ENCODE results near the gene PIM3.
A peak's percentile ranks its signal among the peaks of the same experiment; 100 is the strongest.

Gene PIM3

GRCh38 chr22:49966041-49966773, 5.6 kb downstream of the PIM3 start:
- no peak for DNase-seq (ENCODE audit: low read depth in 2 of 2, low spot score in 1 of 2)

DNA sequence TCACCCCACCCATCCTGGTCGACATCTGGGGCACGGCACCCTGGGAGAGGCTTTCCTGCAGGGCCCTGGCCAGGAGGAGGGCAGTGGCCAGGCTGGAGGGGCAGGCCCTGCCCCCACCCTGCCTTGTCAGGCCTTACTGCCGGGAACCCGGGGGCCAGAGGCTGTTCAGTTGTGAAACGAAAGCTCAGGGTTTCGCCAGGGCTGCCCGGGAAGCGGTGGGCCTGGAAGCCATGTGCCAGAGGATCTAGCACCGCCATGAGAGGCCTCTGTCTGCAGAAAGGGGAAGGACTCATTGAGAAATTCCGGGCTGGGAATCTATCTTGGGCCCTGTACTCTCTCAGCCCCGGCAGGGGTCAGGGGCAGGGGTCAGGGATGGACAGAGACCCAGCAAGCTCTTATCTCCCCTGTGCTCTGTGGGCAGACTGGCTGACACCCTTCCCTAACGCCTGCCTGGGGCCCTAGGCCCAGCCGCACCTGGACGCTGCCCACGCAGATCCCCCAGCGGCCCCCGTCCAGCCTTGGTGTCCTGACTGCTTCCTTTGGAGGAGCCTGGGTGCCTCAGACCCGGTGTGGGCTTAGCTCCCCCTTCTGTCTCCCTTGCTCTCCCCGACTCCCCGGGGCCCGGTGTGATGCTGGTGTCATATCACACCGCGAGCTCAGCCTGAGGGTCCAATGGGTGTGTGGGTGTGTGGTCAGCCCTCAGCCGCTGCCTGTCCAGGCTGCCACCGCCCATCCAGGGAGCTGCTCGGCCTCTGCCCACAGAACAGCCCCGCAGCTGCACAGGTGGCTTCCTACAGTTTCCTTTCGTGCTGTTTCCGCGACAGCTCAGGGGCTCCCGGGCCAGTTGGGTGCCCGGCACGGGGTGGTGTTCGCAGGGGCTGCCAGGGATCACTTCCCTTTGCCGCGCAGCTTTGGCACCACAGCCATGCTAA, 6.5 kb downstream of the PIM3 start:
- DNase-seq (ENCODE audit: low read depth in 2 of 2, low spot score in 1 of 2) = no peak

GRCh38 chr22:49967706-49968208, 7.2 kb downstream of the PIM3 start:
- DNase-seq (ENCODE audit: low read depth in 2 of 2, low spot score in 1 of 2) = no peak

GRCh38 chr22:49968313-49968830, 7.8 kb downstream of the PIM3 start:
- no peak for DNase-seq (ENCODE audit: low read depth in 2 of 2, low spot score in 1 of 2)

DNA sequence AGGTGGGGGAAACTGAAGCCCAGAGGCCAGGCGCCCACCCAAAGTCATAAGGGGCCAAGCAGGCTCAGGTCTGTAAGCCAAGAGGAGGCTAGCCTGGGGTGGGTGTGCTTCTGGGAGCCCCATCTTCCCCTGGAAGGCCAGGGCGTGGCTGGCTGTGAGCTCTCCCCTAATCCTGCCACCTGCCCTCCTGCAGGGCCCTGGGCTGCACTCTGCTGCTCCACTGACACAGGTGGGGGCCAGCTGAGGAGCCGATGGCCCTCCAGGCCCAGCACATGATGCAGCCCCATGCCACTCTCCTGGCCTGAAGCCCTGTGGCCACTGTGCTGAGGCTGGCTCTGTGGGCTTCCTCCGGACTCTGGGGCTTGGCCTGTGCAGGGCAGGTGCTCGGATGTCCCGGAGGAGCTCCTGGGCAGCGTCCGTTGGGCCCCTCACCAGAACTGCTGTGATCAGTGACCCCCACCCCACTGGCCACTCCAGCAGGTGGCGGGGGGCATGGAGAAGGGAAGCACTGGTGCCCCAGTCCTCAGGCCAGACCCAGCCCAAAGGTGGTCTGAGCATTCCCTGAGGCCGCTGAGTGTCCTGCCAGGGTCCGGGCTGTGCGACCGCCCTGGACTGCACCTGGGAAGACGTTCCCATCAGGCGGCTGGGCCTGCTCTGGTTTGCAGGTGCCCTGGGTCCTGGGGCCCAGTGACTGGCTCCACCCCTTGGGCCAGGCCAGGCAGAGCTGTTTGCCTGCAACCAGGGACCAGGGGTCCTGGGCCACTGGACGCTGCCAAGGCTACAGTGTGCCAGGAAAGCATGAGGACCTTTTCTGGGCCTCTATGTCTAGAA, 8.5 kb downstream of the PIM3 start:
- DNase-seq (ENCODE audit: low read depth in 2 of 2, low spot score in 1 of 2) = no peak

GRCh38 chr22:49969751-49970527, 9.4 kb downstream of the PIM3 start:
- no peak for DNase-seq (ENCODE audit: low read depth in 2 of 2, low spot score in 1 of 2)

- DNase-seq (ENCODE audit: low read depth in 2 of 2, low spot score in 1 of 2) = peak; percentile 91 to 97
Measured at GRCh38 chr22:49970528-49971231, 10.1 kb downstream of the PIM3 start.

DNA sequence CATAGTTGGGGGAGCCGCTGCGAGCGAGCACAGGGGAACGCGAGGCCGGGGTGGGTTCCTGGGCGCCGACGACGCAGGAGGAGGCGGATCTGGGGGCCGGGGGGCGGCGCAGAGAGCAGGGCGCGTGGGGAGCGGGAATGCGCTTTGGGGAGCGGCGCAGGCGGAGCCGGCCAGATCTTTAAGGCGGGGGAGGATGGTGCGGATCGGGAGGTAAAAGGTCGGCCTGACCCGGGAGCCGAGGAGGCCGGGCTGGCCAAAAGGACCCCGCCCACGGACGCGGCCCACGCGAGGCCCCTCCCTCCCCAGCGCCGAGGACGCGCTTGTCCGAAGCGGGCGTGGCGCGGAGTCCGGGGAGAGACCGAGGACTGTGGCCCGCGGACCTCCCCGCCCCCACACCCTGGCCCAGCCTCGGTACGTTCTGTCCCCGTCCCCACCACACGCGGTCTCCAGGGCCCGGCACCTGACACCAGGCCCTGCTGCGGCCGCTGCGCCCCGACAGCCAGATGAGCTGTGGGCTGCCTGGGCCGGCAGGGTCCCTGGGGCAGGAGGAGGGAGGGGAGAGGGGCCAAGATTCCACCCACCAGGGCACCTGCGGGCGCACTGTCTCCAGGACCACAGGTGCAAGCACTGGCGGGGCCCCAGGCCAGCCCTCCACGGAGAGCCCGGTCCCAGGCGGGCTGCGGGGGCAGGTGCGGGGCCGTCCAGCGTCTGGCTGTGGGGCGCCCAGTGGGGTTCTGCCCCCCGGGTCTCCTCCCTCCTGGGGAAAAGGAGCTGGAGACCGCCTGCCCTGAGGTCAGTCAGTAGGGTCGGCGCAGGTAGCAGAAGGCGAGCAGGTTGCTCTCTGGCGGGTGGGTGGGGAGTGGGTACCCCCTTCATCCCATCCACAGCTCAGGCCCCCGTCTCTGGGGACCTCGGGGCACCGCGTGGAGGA, 10.9 kb downstream of the PIM3 start:
- DNase-seq (ENCODE audit: low read depth in 2 of 2, low spot score in 1 of 2) = peak; percentile 59 to 75

DNA sequence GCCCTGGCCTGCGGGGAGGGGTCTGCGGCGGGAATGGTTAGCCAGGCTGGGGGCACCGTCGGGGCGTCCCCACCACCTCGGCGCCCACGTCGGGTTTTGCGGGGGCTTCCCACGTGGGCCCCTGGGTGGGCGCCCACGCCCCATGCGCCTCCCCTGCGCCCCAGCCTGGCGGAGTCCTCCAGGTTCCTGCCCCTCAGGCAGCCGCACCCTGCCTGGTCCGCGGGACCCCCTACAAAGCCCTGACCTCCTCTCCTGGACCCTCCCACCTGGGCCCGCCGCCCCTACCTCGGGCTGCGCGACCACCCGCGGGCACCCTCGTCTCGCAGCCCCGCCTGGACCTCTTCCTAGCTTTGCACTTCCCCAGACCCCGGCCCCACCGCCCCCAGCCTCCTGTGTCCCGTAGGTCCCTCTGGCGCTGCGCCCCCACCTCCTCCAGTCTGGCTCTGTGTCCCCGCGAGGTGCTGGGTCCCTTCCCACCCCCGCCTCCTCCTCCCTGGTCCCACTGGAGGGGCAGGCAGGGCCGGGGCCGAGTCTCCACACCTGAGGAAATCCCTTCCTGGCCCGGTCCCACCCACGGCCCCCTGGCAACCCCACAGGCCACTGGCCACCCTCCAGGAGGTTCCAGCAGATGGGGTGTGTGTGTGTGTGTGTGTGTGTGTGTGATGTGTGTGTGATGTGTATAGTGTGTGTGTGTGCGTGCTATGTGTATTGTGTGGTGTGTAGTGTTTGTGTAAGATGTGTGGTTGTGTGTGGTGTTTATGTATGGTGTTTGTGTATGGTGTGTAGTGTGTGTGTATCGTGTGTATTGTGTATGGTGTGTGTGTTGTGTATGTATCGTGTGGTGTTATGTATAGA, 11.8 kb downstream of the PIM3 start:
- DNase-seq (ENCODE audit: low read depth in 2 of 2, low spot score in 1 of 2) = peak in 1 of 2 donors; percentile 22

DNA sequence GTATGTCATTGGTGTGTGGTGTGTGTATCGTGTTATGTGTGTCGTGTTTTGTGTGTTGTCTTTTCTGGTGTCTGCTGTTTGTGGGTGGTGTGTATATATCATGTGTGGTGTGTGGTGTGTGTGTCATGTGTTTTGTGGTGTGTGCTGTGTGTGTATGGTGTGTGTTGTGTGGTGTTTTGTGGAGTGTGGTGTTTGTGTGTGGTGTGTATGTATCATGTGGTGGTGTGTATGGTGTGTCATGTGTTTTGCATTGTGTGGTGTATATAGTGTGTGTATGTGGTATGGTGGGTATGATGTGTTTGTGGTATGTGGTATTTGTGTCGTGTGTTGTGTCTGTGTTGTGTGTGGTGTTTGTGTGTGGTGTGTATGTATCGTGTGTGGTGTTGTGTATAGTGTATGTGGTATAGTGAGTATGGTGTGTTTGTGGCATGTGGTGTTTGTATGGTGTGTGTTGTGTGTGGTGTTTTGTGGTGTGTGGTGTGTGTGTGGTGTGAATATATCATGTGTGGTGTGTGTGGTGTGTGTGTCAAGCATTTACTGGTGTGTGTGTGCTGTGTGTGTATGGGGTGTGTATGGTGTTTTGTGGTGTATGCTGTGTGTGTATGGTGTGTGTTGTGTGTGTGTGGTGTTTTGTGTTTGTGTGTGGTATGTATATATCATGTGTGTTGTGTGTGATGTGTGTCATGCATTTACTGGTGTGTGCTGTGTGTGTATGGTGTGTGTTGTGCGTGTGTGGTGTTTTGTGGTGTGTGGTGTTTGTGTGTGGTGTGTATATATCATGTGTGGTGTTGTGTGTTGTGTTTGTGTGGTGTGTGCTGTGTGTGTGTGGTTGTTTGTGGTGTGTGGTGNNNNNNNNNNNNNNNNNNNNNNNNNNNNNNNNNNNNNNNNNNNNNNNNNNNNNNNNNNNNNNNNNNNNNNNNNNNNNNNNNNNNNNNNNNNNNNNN, 12.7 kb downstream of the PIM3 start:
- DNase-seq (ENCODE audit: low read depth in 2 of 2, low spot score in 1 of 2) = no peak

- DNase-seq (ENCODE audit: low read depth in 2 of 2, low spot score in 1 of 2) = peak in 1 of 2 donors; percentile 36
Measured at GRCh38 chr22:49975543-49976389, 15.2 kb downstream of the PIM3 start.

DNA sequence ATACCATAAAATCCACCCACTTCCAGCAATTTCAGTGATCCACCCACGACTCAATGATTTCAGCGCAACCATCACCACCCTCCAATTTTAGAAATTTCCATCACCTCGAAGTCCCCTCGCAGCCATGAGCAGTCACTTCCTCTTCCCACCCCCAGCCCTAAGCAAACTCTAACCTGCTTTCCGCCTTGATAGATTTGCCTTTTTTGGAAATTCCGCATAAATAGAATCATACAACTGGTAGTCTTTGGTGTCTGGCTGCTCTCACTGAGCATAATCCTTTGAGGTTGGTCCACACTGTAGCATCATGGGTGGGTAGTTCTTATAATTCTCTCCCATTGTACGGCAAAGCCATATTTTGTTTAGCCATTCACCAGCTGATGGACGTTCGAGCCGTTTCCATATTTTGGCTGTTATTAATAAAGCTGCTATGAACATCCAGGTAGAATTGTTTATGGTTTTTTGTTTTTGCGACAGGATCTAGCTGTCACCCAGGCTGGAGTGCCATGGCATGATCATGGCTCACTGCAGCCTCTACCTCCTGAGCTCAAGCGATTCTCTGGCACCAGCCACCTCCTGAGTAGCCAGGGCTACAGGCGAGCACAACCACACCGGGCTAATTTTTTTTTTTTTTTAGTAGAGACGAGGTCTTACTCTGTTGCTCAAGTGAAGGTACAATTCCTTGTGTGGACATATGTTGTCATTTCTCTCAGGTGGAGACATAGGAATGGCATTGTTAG, 16.0 kb downstream of the PIM3 start:
- DNase-seq (ENCODE audit: low read depth in 2 of 2, low spot score in 1 of 2) = peak in 1 of 2 donors; percentile 65

DNA sequence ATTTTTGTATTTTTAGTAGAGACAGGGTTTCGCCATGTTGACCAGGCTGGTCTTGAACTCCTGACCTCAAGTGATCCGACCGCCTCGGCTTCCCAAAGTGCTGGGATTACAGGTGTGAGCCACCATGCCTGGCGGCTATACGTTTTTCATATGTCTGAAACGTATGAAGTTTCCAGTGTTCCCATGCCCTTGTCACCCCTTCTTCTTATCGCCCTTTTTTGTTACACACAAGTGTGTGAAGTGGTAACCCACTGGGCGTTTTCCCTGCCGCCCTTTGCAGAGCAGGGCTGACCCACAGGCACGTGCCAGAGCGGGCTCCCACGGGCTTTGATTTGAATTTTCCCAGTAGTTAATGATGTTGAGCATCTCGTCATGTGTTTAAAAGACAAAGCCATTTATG, 17.0 kb downstream of the PIM3 start:
- DNase-seq (ENCODE audit: low read depth in 2 of 2, low spot score in 1 of 2) = no peak

- no peak for DNase-seq (ENCODE audit: low read depth in 2 of 2, low spot score in 1 of 2)
Measured at GRCh38 chr22:49979587-49980264, 19.2 kb downstream of the PIM3 start.

Measured in stimulated activated CD8-positive, alpha-beta memory T cell treated with anti-CD3 and anti-CD28 coated beads, Interleukin-4, amount 100 ng/mL, for 4 hours (primary cell).